K562 (cell line): ENCODE results near the gene PPOX. TPM values are rescaled to one million over a fixed set of nuclear protein-coding genes. Genes with fewer than 3 reads are reported as not detected.

ENCODE experiments used
- ATAC-seq: fragments of 200-7000 bp; cut with Tn5 transposase; 3 replicates; pipeline ENCODE4 v1.9.1; 2020; ENCODE audit warnings: moderate library complexity
- BruUV-seq: library from RNA; stranded (reverse); fragments of 400-500 nt; replicated peaks from 2 replicates; lab custom pipeline; 2021; lab: Mats Ljungman, UMichigan
- CTCF ChIA-PET: fragments of 300-600 bp; formaldehyde crosslinking; extraction: SDS; loops from one replicate; lab custom pipeline; 2021; ENCODE audit warnings: low intra/inter-chr PET ratio; lab: Yijun Ruan, JAX
- POLR2A ChIA-PET: fragments of 300-600, 350-650 bp; sonication (Branson Sonifier 250); formaldehyde crosslinking; extraction: SDS; loops from one replicate; lab custom pipeline; 2021; ENCODE audit warnings: antibody characterized with exemption, inconsistent platforms; lab: Yijun Ruan, JAX
- DNase-seq, 4 experiments: peaks; one replicate each; pipeline versions ENCODE4 v3.0.0 to v3.0.0-alpha.2; 2011 to 2018; ENCODE audit warnings: low spot score in 3 of 4, mixed read lengths in 3 of 4; ENCODE audit errors: extremely low read depth in 1 of 4
- FAIRE-seq: peaks from 2 replicates; lab custom pipeline; 2011; peaks lifted over from hg19 to GRCh38; lab: Jason Lieb, UNC
- H2AFZ ChIP-seq: 2 replicates; pipeline ENCODE4 v1.6.0; 2011; ENCODE audit warnings: low read depth, low read length, control low read depth, inconsistent platforms
- H3K27ac ChIP-seq: fragments of 200-600 bp; 3 replicates; pipeline ENCODE4 v1.8.0; 2011; ENCODE audit warnings: low read depth, mild to moderate bottlenecking, control low read depth, inconsistent platforms, low read length, moderate library complexity, mixed read lengths; ENCODE audit errors: extremely low read depth
- H3K27me3 ChIP-seq, 2 experiments: fragments of 300-600 bp in 1 of 2; 2 replicates in 1 of 2; 3 replicates in 1 of 2; pipeline versions ENCODE4 v1.6.0 to v1.8.0; 2011; ENCODE audit warnings: inconsistent platforms in 2 of 2, low read length in 2 of 2, mild to moderate bottlenecking in 1 of 2, mixed read lengths in 1 of 2, moderate library complexity in 1 of 2; ENCODE audit not compliant: control insufficient read depth in 2 of 2, insufficient read depth in 2 of 2
- H3K36me3 ChIP-seq: fragments of 300-600 bp; 3 replicates; pipeline ENCODE4 v1.8.0; 2011; ENCODE audit warnings: mild to moderate bottlenecking, low read length, inconsistent platforms; ENCODE audit not compliant: control insufficient read depth, insufficient read depth
- H3K4me1 ChIP-seq, 2 experiments: fragments of 200-600 bp in 1 of 2; replicated peaks in 1 of 2; 2 replicates in 1 of 2; 3 replicates in 1 of 2; pipeline versions ENCODE4 v1.5.1 to v1.8.0; 2011; ENCODE audit warnings: inconsistent platforms in 2 of 2, low read length in 2 of 2, mild to moderate bottlenecking in 1 of 2, mixed read lengths in 1 of 2, moderate library complexity in 1 of 2; ENCODE audit not compliant: control insufficient read depth in 2 of 2, insufficient read depth in 2 of 2
- H3K4me2 ChIP-seq: 2 replicates; pipeline ENCODE4 v1.6.1; 2011; ENCODE audit warnings: low read length, control low read depth, inconsistent platforms, mixed read lengths; ENCODE audit not compliant: insufficient read depth
- H3K4me3 ChIP-seq: fragments of 200-600 bp; sonication (generic), shearing (Covaris generic); 2 replicates; pipeline ENCODE4 v1.5.1; 2016; ENCODE audit warnings: control low read depth, inconsistent platforms
- H3K79me2 ChIP-seq: fragments of 200-600 bp; 3 replicates; pipeline ENCODE4 v1.8.0; 2011; ENCODE audit warnings: low read length, inconsistent platforms; ENCODE audit not compliant: control insufficient read depth, insufficient read depth
- H3K9ac ChIP-seq, 2 experiments: 2 replicates each; pipeline versions ENCODE4 v1.6.0 to v1.6.1; 2011; ENCODE audit warnings: low read depth in 2 of 2, low read length in 2 of 2, control low read depth in 1 of 2, inconsistent platforms in 1 of 2, mild to moderate bottlenecking in 1 of 2, mixed read lengths in 1 of 2; ENCODE audit not compliant: insufficient read depth in 1 of 2
- H3K9me1 ChIP-seq: one replicate; pipeline ENCODE4 v1.6.0; 2011; ENCODE audit warnings: inconsistent platforms, mild to moderate bottlenecking, low read length, moderate library complexity; ENCODE audit not compliant: control insufficient read depth, insufficient read depth
- H3K9me3 ChIP-seq: replicated peaks from 2 replicates; pipeline ENCODE4 v1.5.1; 2011; ENCODE audit warnings: low read depth, low read length, inconsistent platforms; ENCODE audit not compliant: control insufficient read depth, insufficient read depth
- H4K20me1 ChIP-seq: replicated peaks from 2 replicates; pipeline ENCODE4 v1.6.1; 2011; ENCODE audit warnings: low read length, inconsistent platforms, mixed read lengths; ENCODE audit not compliant: control insufficient read depth, insufficient read depth
- ETS1 ChIP-seq: conservative IDR thresholded peaks from 2 replicates; pipeline ENCODE4 v1.6.1; 2011; ENCODE audit warnings: low read depth, mild to moderate bottlenecking, low read length; ENCODE audit not compliant: control insufficient read depth
- FOXP1 ChIP-seq: sonication (generic); formaldehyde crosslinking; IDR thresholded peaks from 2 replicates; pipeline ENCODE4 v1.8.0; 2022; ENCODE audit warnings: mild to moderate bottlenecking, missing genetic modification reagents
- NUFIP1 ChIP-seq: fragments of 450-650 bp; IDR thresholded peaks from 2 replicates; pipeline ENCODE4 v1.6.1; 2018; ENCODE audit not compliant: partially characterized antibody
- RBM14 ChIP-seq: fragments of 200-400 bp; formaldehyde crosslinking; IDR thresholded peaks from 2 replicates; pipeline ENCODE4 v1.6.1; 2018; ENCODE audit warnings: low read depth, mild to moderate bottlenecking, low read length, moderate library complexity, borderline replicate concordance; ENCODE audit not compliant: insufficient read depth
- TCF3 ChIP-seq: sonication (generic); formaldehyde crosslinking; IDR thresholded peaks from 2 replicates; pipeline ENCODE4 v1.4.0; 2020; ENCODE audit warnings: mild to moderate bottlenecking, missing genetic modification reagents
- ZFX ChIP-seq: sonication (generic); formaldehyde crosslinking; IDR thresholded peaks from 2 replicates; pipeline ENCODE4 v1.8.0; 2022; ENCODE audit warnings: mild to moderate bottlenecking, missing genetic modification reagents, moderate library complexity
- ZNF121 ChIP-seq: sonication (generic); formaldehyde crosslinking; conservative IDR thresholded peaks from 2 replicates; pipeline ENCODE4 v1.8.0; 2022; ENCODE audit warnings: missing genetic modification reagents
- ZNF212 ChIP-seq: fragments of 450-650 bp; formaldehyde crosslinking; IDR thresholded peaks from 2 replicates; pipeline ENCODE4 v1.4.0; 2020; ENCODE audit warnings: mild to moderate bottlenecking
- ZNF561 ChIP-seq: fragments of 450-650 bp; formaldehyde crosslinking; conservative IDR thresholded peaks from 2 replicates; pipeline ENCODE4 v1.4.0; 2020; ENCODE audit warnings: mild to moderate bottlenecking, moderate library complexity
- WGBS: fragments of 100-300 bp; shearing (Covaris generic); methylation state at CpG from one replicate; pipeline ENCODE4 v1.1.6; 2016; ENCODE audit warnings: low coverage, mixed read lengths; ENCODE audit not compliant: insufficient coverage; ENCODE audit errors: missing lambda C conversion rate; 5-methylcytosine and 5-hydroxymethylcytosine counted together
- in situ Hi-C: fragments of 300-500 bp; cut with MboI; formaldehyde crosslinking; loops from 4 replicates; pipeline ENCODE4 v1.15.0; 2018; ENCODE audit warnings: inconsistent platforms, mixed read lengths
- intact Hi-C: fragments of 100-400 bp; cut with micrococcal nuclease; formaldehyde crosslinking; loops from 2 replicates; pipeline ENCODE4 v1.14.2; 2022
- polyA plus RNA-seq, 8 experiments: library from polyadenylated mRNA; depleted of rRNA in 4 of 8; stranded (reverse) in 5 of 8; unstranded in 3 of 8; fragments of >200 nt; fragmentation: Nextera tagmentation in 2 of 8; fragmentation: Illumina TruSeq in 1 of 8; extraction: Ambion mirVana in 2 of 8; extraction: Trizol in 1 of 8; gene quantifications; 2 replicates each; pipeline versions ENCODE4 v1.2.1 to v1.2.3, GENCODE V29; 2011 to 2014; ENCODE audit warnings: inconsistent platforms in 1 of 8, missing spikeins in 1 of 8
- total RNA-seq, 7 experiments: library from RNA; depleted of rRNA in 6 of 7; stranded (reverse); fragments of >200 nt in 6 of 7; fragmentation: Illumina TruSeq in 2 of 7; extraction: Trizol in 2 of 7; gene quantifications; 2 replicates each; pipeline versions ENCODE4 v1.2.1 to v1.2.3, GENCODE V29; 2011 to 2021; ENCODE audit warnings: low replicate concordance in 1 of 7
- TF ChIP-seq, protein P1 (sequence below): fragments of 450-650 bp; IDR thresholded peaks from 2 replicates; pipeline ENCODE4 v1.7.1; 2018; ENCODE audit warnings: mild to moderate bottlenecking, low read depth; ENCODE audit not compliant: partially characterized antibody

The PPOX gene
- total and polyA plus RNA-seq, 9 of the 15 experiments (the other 6 are each of a cell fraction or from before 2014, with no cell fraction given), result 17.0 to 57.1 (median 38.9) TPM

GRCh38 chr1:161117759-161118581 lies 48.3 kb upstream of the PPOX start, which contains the start of the genes NIT1 and PFDN2:
Gene NIT1, plus strand, starts transcription at chr1:161118105. Its CDS starts 72 bp downstream, at chr1:161118177.
Gene PFDN2, minus strand, starts transcription at chr1:161118037. Its CDS starts 11 bp downstream, at chr1:161118026.
- WGBS, result under 1% methylated on average over 52 of the region's 58 CpGs
- BruUV-seq, result no TSS peak
- no peaks in the 10 kb centered on the region; a peak in 1 of 5 replicates for H3K27me3 ChIP-seq
- no peaks in the 10 kb centered on the region for H3K9me1 ChIP-seq
- peak; percentile 85 to 93 (median 88) for DNase-seq
- H2AFZ ChIP-seq, result peak within 1 kb of the TSS; percentile 82
- H3K9me3 ChIP-seq, result no peaks in the 10 kb centered on the region
- peaks cover 28 to 44% of the 10 kb centered on the region in 2 experiments for H3K4me1 ChIP-seq
- CTCF ChIA-PET, result no interaction called here
- H3K27ac ChIP-seq, result peak within 1 kb of the TSS; percentile 95
- peaks cover 74% of the 10 kb centered on the region for H3K36me3 ChIP-seq
- H4K20me1 ChIP-seq, result no peaks in the 10 kb centered on the region; the same call in 1 of the 2 replicates
- intact Hi-C loops, result loop anchor here (2.0 kb wide), 1 partner anchor 49 kb away; the partner anchor contains the start of gene PPOX
- in situ Hi-C loops, result no loop called here
- peak; percentile 91 for FAIRE-seq
- H3K9ac ChIP-seq, result peak within 1 kb of the TSS; percentile 97 to 99
- peaks cover 74% of the 10 kb centered on the region for H3K79me2 ChIP-seq
- peak; percentile 83 for ATAC-seq
- H3K4me2 ChIP-seq, result peak within 1 kb of the TSS; percentile 98
- POLR2A ChIA-PET, result interaction anchor here (0.6 to 5.3 kb wide), 10 partner anchors 9 to 905 kb away, joined by 3 to 39 read pairs (median 3); partner anchors contain the start of genes DEDD, NDUFS2 and PPOX
- H3K4me3 ChIP-seq, result peak within 1 kb of the TSS; percentile 81
- no peak for TF ChIP-seq ZNF212 (CRISPR knock-in tag)
- TF ChIP-seq ZFX (CRISPR knock-in tag), result 0 out of 2 replicates have a peak, but pooled peaks have one; percentile 35
- no peak for TF ChIP-seq ZNF121 (CRISPR knock-in tag)
- no peak for TF ChIP-seq ZNF561 (CRISPR knock-in tag)
- TF ChIP-seq, protein P1, sequence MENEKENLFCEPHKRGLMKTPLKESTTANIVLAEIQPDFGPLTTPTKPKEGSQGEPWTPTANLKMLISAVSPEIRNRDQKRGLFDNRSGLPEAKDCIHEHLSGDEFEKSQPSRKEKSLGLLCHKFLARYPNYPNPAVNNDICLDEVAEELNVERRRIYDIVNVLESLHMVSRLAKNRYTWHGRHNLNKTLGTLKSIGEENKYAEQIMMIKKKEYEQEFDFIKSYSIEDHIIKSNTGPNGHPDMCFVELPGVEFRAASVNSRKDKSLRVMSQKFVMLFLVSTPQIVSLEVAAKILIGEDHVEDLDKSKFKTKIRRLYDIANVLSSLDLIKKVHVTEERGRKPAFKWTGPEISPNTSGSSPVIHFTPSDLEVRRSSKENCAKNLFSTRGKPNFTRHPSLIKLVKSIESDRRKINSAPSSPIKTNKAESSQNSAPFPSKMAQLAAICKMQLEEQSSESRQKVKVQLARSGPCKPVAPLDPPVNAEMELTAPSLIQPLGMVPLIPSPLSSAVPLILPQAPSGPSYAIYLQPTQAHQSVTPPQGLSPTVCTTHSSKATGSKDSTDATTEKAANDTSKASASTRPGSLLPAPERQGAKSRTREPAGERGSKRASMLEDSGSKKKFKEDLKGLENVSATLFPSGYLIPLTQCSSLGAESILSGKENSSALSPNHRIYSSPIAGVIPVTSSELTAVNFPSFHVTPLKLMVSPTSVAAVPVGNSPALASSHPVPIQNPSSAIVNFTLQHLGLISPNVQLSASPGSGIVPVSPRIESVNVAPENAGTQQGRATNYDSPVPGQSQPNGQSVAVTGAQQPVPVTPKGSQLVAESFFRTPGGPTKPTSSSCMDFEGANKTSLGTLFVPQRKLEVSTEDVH, result peak; percentile 68
- peak; percentile 47 for TF ChIP-seq TCF3 (CRISPR knock-in tag)
- no peak for TF ChIP-seq RBM14
- TF ChIP-seq ETS1, result peak; percentile 77
- peak; percentile 56; the same call in 1 of the 2 replicates for TF ChIP-seq FOXP1 (CRISPR knock-in tag)
- no peak for TF ChIP-seq NUFIP1
